ENCODE data around the gene ELFN2. TPM values are rescaled to one million over a fixed set of nuclear protein-coding genes. Genes with fewer than 3 reads are reported as not detected.

ELFN2 gene
- total RNA-seq, 2 experiments from 2014 or later, result 0.63 to 1.8 TPM

GRCh38 chr22:37421468-37421877 is 5.8 kb downstream of the ELFN2 start:
- Histone ChIP-seq H3K27ac (ENCODE audit: low read depth, low read length, poor library complexity, severe bottlenecking) (no peak overlapping the region), H3K4me3 (ENCODE audit: low read depth, low read length, poor library complexity, severe bottlenecking) (no peak overlapping the region), H3K4me2 (ENCODE audit: low read length) (no peak overlapping the region), H3K36me3 (ENCODE audit: insufficient read depth, low read length) (no peaks in the 10 kb centered on the region), H3K4me1 (ENCODE audit: insufficient read depth, low read length, poor library complexity, severe bottlenecking) (no peaks in the 10 kb centered on the region), H4K20me1 (ENCODE audit: insufficient read depth, low read length) (no peaks in the 10 kb centered on the region), H3K79me2 (ENCODE audit: insufficient read depth, low read depth, low read length) (no peaks in the 10 kb centered on the region), H3K9me2 (ENCODE audit: insufficient read depth, low read length) (no peaks in the 10 kb centered on the region), H2AFZ (ENCODE audit: low read length) (no peak overlapping the region), H3K9me3 (ENCODE audit: low read length) (no peaks in the 10 kb centered on the region)
- DNase-seq (ENCODE audit: low spot score), result no peak
- CTCF ChIA-PET (ENCODE audit: unreplicated experiment), result no interaction called here
- BruUV-seq (replicated peaks), result no TSS peak
- intact Hi-C loops (cut with micrococcal nuclease; ENCODE audit: unreplicated experiment), result no loop called here
- POLR2A ChIA-PET, result no interaction called here
- no peak for TF ChIP-seq EZH2phosphoT487 (IDR thresholded peaks at IDR 0.05; ENCODE audit: borderline replicate concordance, low read depth, low read length)
- TF ChIP-seq CTCF (conservative IDR thresholded peaks at IDR 0.05; ENCODE audit: low read length), result no peak

- intact Hi-C loops (cut with micrococcal nuclease; ENCODE audit: unreplicated experiment), result no loop called here
- no peak overlapping the region for H2AFZ ChIP-seq (ENCODE audit: low read length)
- POLR2A ChIA-PET, result no interaction called here
- no peaks in the 10 kb centered on the region for H3K36me3 ChIP-seq (ENCODE audit: insufficient read depth, low read length)
- no peak overlapping the region for H3K4me3 ChIP-seq (ENCODE audit: low read depth, low read length, poor library complexity, severe bottlenecking)
- H3K27ac ChIP-seq (ENCODE audit: low read depth, low read length, poor library complexity, severe bottlenecking), result no peak overlapping the region
- no peaks in the 10 kb centered on the region for H3K9me3 ChIP-seq (ENCODE audit: low read length)
- peaks cover 3% of the 10 kb centered on the region for H3K4me1 ChIP-seq (ENCODE audit: insufficient read depth, low read length, poor library complexity, severe bottlenecking)
- TF ChIP-seq EZH2phosphoT487 (IDR thresholded peaks at IDR 0.05; ENCODE audit: borderline replicate concordance, low read depth, low read length), result no peak
- no peak for TF ChIP-seq CTCF (conservative IDR thresholded peaks at IDR 0.05; ENCODE audit: low read length)
- no TSS peak for BruUV-seq (replicated peaks)
- H3K9me2 ChIP-seq (ENCODE audit: insufficient read depth, low read length), result no peaks in the 10 kb centered on the region
- no peak for DNase-seq (ENCODE audit: low spot score)
- H3K79me2 ChIP-seq (ENCODE audit: insufficient read depth, low read depth, low read length), result no peaks in the 10 kb centered on the region
- no peak overlapping the region for H3K4me2 ChIP-seq (ENCODE audit: low read length)
- no peaks in the 10 kb centered on the region for H4K20me1 ChIP-seq (ENCODE audit: insufficient read depth, low read length)
- CTCF ChIA-PET (ENCODE audit: unreplicated experiment), result no interaction called here
These were observed 6.4 kb downstream of the ELFN2 start for GRCh38 chr22:37420686-37421467.

- POLR2A ChIA-PET, result interaction anchor here (0.6 kb wide), 1 partner anchor 118 kb away, joined by 4 read pairs; no protein-coding TSS in a partner anchor
- BruUV-seq (replicated peaks), result no TSS peak
- no peaks in the 10 kb centered on the region for H3K9me3 ChIP-seq (ENCODE audit: low read length)
- no peak for TF ChIP-seq EZH2phosphoT487 (IDR thresholded peaks at IDR 0.05; ENCODE audit: borderline replicate concordance, low read depth, low read length)
- no peak for TF ChIP-seq CTCF (conservative IDR thresholded peaks at IDR 0.05; ENCODE audit: low read length)
- H3K4me2 ChIP-seq (ENCODE audit: low read length), result no peak overlapping the region; the same call in 1 of the 2 replicates
- intact Hi-C loops (cut with micrococcal nuclease; ENCODE audit: unreplicated experiment), result no loop called here
- no peak overlapping the region for H3K4me3 ChIP-seq (ENCODE audit: low read depth, low read length, poor library complexity, severe bottlenecking)
- no peaks in the 10 kb centered on the region for H3K36me3 ChIP-seq (ENCODE audit: insufficient read depth, low read length)
- no peaks in the 10 kb centered on the region for H4K20me1 ChIP-seq (ENCODE audit: insufficient read depth, low read length)
- no peak overlapping the region for H3K27ac ChIP-seq (ENCODE audit: low read depth, low read length, poor library complexity, severe bottlenecking)
- H3K79me2 ChIP-seq (ENCODE audit: insufficient read depth, low read depth, low read length), result no peaks in the 10 kb centered on the region
- peaks cover 3% of the 10 kb centered on the region for H3K4me1 ChIP-seq (ENCODE audit: insufficient read depth, low read length, poor library complexity, severe bottlenecking)
- H2AFZ ChIP-seq (ENCODE audit: low read length), result no peak overlapping the region
- no peak for DNase-seq (ENCODE audit: low spot score)
- CTCF ChIA-PET (ENCODE audit: unreplicated experiment), result no interaction called here
- no peaks in the 10 kb centered on the region for H3K9me2 ChIP-seq (ENCODE audit: insufficient read depth, low read length)
These were observed 7.2 kb downstream of the ELFN2 start for GRCh38 chr22:37419969-37420685.

Measured in OCI-LY7 (cell line).